HepG2 (cell line): ENCODE results near the gene AP2S1. TPM values are rescaled to one million over a fixed set of nuclear protein-coding genes. Genes with fewer than 3 reads are reported as not detected.

Experiments used
- ATM ChIP-seq: fragments of 450-650 bp; IDR thresholded peaks from 2 replicates; pipeline ENCODE4 v1.7.1; 2017; ENCODE audit warnings: mild to moderate bottlenecking, borderline replicate concordance
- ETV5 ChIP-seq: IDR thresholded peaks from 2 replicates; pipeline ENCODE4 v1.6.1; 2018; ENCODE audit warnings: missing biosample characterization, missing genetic modification reagents, inconsistent platforms, borderline replicate concordance
- FOXA3 ChIP-seq: IDR thresholded peaks from 2 replicates; pipeline ENCODE4 v1.6.1; 2016; ENCODE audit warnings: missing genetic modification reagents, missing compliant biosample characterization
- GATA4 ChIP-seq: sonication (generic); IDR thresholded peaks from 2 replicates; pipeline ENCODE4 v1.6.1; 2016; ENCODE audit warnings: antibody characterized with exemption, low read depth, borderline replicate concordance
- JARID2 ChIP-seq: sonication (generic); formaldehyde crosslinking; IDR thresholded peaks from 2 replicates; pipeline ENCODE4 v1.8.1; 2023; ENCODE audit warnings: missing genetic modification reagents, inconsistent platforms; ENCODE audit not compliant: insufficient replicate concordance
- KAT8 ChIP-seq: IDR thresholded peaks from 2 replicates; pipeline ENCODE4 v1.6.1; 2016; ENCODE audit warnings: missing genetic modification reagents, missing compliant biosample characterization
- KDM2A ChIP-seq: sonication (generic); formaldehyde crosslinking; IDR thresholded peaks from 2 replicates; pipeline ENCODE4 v1.4.0; 2020; ENCODE audit warnings: low read depth, missing genetic modification reagents, borderline replicate concordance
- KLF15 ChIP-seq: sonication (generic); formaldehyde crosslinking; IDR thresholded peaks from 2 replicates; pipeline ENCODE4 v1.8.1; 2023; ENCODE audit warnings: borderline replicate concordance, mild to moderate bottlenecking, inconsistent platforms, missing genetic modification reagents, mixed read lengths
- NFYB ChIP-seq: sonication (generic); formaldehyde crosslinking; IDR thresholded peaks from 2 replicates; pipeline ENCODE4 v1.4.0; 2020; ENCODE audit warnings: missing genetic modification reagents
- WIZ ChIP-seq: sonication (generic); formaldehyde crosslinking; IDR thresholded peaks from 2 replicates; pipeline ENCODE4 v1.5.1; 2020; ENCODE audit warnings: mild to moderate bottlenecking, missing genetic modification reagents
- ZNF512B ChIP-seq: sonication (generic); formaldehyde crosslinking; IDR thresholded peaks from 2 replicates; pipeline ENCODE4 v1.5.1; 2020; ENCODE audit warnings: missing genetic modification reagents, mild to moderate bottlenecking, borderline replicate concordance
- ZNF530 ChIP-seq: sonication (generic); formaldehyde crosslinking; IDR thresholded peaks from 2 replicates; pipeline ENCODE4 v1.5.0; 2020; ENCODE audit warnings: low read depth, mild to moderate bottlenecking, missing genetic modification reagents
- ZNF549 ChIP-seq: sonication (generic); formaldehyde crosslinking; IDR thresholded peaks from 2 replicates; pipeline ENCODE4 v1.5.0; 2020; ENCODE audit warnings: missing genetic modification reagents
- ZNF607 ChIP-seq: sonication (generic); formaldehyde crosslinking; IDR thresholded peaks from 2 replicates; pipeline ENCODE4 v1.5.1; 2020; ENCODE audit warnings: missing genetic modification reagents, mild to moderate bottlenecking, borderline replicate concordance
- ZNF790 ChIP-seq: sonication (generic); formaldehyde crosslinking; IDR thresholded peaks from 2 replicates; pipeline ENCODE4 v1.8.0; 2022; ENCODE audit warnings: missing genetic modification reagents, mild to moderate bottlenecking, borderline replicate concordance
- ZSCAN22 ChIP-seq: sonication (generic); formaldehyde crosslinking; IDR thresholded peaks from 2 replicates; pipeline ENCODE4 v1.4.0; 2020; ENCODE audit warnings: mild to moderate bottlenecking, missing genetic modification reagents
- polyA plus RNA-seq, 8 experiments: library from polyadenylated mRNA; depleted of rRNA in 3 of 8; stranded (reverse) in 7 of 8; unstranded in 1 of 8; fragments of >200 nt; fragmentation: Illumina TruSeq in 4 of 8; extraction: Trizol in 4 of 8; gene quantifications; 2 replicates each; pipeline versions ENCODE4 v1.2.1 to v1.2.3, GENCODE V29; 2011 to 2016; ENCODE audit warnings: low read depth in 4 of 8, missing spikeins in 1 of 8, mixed read lengths in 1 of 8; ENCODE audit not compliant: insufficient read depth in 1 of 8
- total RNA-seq, 5 experiments: library from RNA; depleted of rRNA; stranded (reverse); fragments of >200 nt; fragmentation: Illumina TruSeq; extraction: Trizol; gene quantifications; 2 replicates each; pipeline ENCODE4 v1.2.3, GENCODE V29; 2016; ENCODE audit warnings: low read depth in 1 of 5
- TF ChIP-seq, protein P1 (sequence below): sonication (generic); formaldehyde crosslinking; IDR thresholded peaks from 2 replicates; pipeline ENCODE4 v1.4.0; 2020; ENCODE audit warnings: missing genetic modification reagents
- TF ChIP-seq, protein P2 (sequence below): sonication (generic); formaldehyde crosslinking; IDR thresholded peaks from 2 replicates; pipeline ENCODE4 v1.4.0; 2020; ENCODE audit warnings: missing genetic modification reagents
- TF ChIP-seq, protein P3 (sequence below): sonication (generic); formaldehyde crosslinking; IDR thresholded peaks from 2 replicates; pipeline ENCODE4 v1.5.1; 2020; ENCODE audit warnings: missing genetic modification reagents, mild to moderate bottlenecking, borderline replicate concordance

The AP2S1 gene
- total and polyA plus RNA-seq, 2 of the 13 experiments (the other 11 are each of a cell fraction or from before 2014, with no cell fraction given), result 45.2 to 86.1 TPM

DNA sequence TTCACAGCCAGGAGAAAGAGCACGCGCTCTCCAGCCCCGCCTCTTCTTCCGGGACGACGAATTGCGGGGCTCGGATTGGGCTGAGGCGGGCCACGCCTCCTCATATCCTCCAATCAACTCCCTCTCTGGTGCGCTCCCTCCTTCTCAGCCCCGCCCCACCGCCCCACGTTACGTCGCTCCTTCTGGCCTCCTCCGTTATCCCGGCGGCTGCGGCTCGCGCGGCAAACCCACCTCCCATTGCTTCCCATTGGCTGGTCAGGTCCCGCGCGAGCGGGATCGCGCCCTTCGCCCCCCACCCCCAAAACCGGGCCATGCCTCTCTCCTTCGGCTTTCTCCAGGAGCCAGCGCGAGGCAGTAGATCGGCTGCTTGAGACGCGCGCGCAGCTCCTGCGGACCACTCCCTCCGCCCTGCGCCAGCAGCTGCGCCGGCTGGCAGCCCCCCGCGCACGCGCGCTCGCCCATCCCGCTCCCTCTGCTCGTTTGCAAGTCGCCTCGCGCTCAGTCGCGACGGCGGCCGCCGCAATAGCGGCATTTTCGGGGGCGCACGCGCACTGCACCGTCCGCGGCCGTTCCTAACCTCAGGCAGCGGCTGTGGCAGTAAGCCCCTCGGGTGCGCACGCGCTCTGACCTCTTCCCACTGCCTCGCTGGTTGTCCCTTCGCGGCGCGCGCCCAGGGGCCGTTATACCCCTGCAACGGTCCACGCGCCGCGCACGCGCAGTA, 9.6 kb upstream of the AP2S1 start (continued):
- TF ChIP-seq, protein P1, sequence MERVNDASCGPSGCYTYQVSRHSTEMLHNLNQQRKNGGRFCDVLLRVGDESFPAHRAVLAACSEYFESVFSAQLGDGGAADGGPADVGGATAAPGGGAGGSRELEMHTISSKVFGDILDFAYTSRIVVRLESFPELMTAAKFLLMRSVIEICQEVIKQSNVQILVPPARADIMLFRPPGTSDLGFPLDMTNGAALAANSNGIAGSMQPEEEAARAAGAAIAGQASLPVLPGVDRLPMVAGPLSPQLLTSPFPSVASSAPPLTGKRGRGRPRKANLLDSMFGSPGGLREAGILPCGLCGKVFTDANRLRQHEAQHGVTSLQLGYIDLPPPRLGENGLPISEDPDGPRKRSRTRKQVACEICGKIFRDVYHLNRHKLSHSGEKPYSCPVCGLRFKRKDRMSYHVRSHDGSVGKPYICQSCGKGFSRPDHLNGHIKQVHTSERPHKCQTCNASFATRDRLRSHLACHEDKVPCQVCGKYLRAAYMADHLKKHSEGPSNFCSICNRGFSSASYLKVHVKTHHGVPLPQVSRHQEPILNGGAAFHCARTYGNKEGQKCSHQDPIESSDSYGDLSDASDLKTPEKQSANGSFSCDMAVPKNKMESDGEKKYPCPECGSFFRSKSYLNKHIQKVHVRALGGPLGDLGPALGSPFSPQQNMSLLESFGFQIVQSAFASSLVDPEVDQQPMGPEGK (CRISPR knock-in tag), result peak; percentile 63
- TF ChIP-seq GATA4, result no peak
- no peak; the same call in 1 of the 2 replicates for TF ChIP-seq FOXA3 (CRISPR knock-in tag)
- TF ChIP-seq ZNF790, result no peak
- no peak for TF ChIP-seq ZNF512B
- no peak for TF ChIP-seq KLF15 (CRISPR knock-in tag)
- peak; percentile 24; the same call in 1 of the 2 replicates for TF ChIP-seq ZNF549 (CRISPR knock-in tag)
- no peak for TF ChIP-seq ETV5
- TF ChIP-seq KDM2A (CRISPR knock-in tag), result peak; percentile 35
- no peak; the same call in 1 of the 2 replicates for TF ChIP-seq KAT8 (CRISPR knock-in tag)
- no peak for TF ChIP-seq ATM
- peak; percentile 86; the same call in 1 of the 2 replicates for TF ChIP-seq WIZ (CRISPR knock-in tag)
- TF ChIP-seq ZSCAN22, result peak; percentile 84
- TF ChIP-seq, protein P2, sequence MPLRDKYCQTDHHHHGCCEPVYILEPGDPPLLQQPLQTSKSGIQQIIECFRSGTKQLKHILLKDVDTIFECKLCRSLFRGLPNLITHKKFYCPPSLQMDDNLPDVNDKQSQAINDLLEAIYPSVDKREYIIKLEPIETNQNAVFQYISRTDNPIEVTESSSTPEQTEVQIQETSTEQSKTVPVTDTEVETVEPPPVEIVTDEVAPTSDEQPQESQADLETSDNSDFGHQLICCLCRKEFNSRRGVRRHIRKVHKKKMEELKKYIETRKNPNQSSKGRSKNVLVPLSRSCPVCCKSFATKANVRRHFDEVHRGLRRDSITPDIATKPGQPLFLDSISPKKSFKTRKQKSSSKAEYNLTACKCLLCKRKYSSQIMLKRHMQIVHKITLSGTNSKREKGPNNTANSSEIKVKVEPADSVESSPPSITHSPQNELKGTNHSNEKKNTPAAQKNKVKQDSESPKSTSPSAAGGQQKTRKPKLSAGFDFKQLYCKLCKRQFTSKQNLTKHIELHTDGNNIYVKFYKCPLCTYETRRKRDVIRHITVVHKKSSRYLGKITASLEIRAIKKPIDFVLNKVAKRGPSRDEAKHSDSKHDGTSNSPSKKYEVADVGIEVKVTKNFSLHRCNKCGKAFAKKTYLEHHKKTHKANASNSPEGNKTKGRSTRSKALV (CRISPR knock-in tag), result peak; percentile 28
- no peak for TF ChIP-seq JARID2 (CRISPR knock-in tag)
- TF ChIP-seq, protein P3, sequence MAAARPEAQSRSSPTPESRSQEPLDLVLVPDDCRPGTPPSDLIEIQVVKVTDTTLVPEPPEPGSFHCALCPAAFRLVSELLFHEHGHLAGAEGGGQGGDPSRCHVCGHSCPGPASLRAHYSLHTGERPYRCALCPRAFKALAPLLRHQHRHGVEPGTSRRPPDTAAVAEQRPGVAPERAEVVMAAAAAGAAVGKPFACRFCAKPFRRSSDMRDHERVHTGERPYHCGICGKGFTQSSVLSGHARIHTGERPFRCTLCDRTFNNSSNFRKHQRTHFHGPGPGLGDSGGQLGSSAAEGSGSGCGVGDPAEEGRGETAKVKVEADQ, result peak; percentile 20; the same call in 1 of the 2 replicates
- TF ChIP-seq ZNF530 (CRISPR knock-in tag), result no peak
- TF ChIP-seq NFYB, result peak; percentile 90
- peak; percentile 82; the same call in 1 of the 2 replicates for TF ChIP-seq ZNF607 (CRISPR knock-in tag)
